HG02938 (cell line): Measurements from ENCODE around the gene PARP8.

Source experiments
- ATAC-seq: cut with Tn5 transposase; IDR thresholded peaks from one replicate; pipeline ENCODE4 v1.9.1; 2021; ENCODE audit warnings: mild to moderate bottlenecking, moderate library complexity; ENCODE audit not compliant: unreplicated experiment

The PARP8 gene

GRCh38 chr5:50725800-50726474, 59.5 kb downstream of the PARP8 start:
- ATAC-seq, result no peak

DNA sequence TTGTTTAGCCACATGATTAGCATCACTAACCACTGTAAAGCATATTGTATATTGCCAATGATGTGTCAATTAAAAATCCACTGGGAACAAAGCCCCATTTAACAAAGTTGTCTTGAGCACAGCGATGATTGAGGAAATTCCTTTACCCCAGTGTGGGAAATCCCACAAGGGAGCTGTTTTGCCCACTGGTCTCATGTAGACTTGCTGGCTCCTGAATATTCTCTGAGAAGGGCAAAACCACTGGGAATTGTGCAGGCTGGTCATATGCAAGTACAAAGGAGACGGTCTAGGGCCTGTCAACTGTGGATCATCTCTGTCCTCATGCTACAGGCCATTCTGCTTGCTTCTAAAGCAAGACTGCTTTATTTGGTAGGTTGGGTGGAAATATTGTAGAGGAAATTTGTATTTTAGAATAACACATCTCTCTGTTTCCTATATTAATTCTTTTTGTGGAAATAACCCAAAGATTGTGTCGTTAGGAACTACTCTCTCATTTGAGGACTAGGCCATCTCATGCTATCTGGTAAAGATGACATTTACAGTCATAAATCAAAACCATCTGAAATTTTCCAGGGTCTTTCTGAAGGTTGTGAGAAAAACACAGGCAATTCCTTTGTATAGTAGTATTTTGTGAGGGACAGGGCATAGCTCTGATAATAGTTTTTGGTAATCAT, 60.2 kb downstream of the PARP8 start:
- ATAC-seq, result no peak

- no peak for ATAC-seq
These were observed 60.7 kb downstream of the PARP8 start for GRCh38 chr5:50727149-50727496.

DNA sequence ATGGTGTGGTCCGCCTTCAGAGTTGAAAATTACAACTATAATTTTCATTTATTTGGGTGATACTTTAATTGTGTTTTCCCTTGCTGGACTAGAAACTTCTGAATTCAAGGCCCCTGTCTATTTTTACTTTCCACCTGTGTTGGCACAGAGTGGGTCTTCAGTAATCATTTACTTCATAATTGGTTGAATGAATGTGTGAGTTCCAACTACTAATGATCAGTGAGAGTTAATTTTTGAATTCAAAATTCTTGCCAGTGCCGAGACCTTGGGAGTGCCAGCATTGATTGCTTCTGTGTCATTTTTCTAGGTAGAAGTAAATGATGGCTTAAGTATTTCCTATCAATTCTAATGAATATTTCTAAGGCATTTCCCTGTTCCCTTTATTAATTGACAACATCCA, 61.4 kb downstream of the PARP8 start:
- no peak for ATAC-seq

- ATAC-seq, result no peak
These were observed 63.9 kb downstream of the PARP8 start for GRCh38 chr5:50730336-50730735.

GRCh38 chr5:50730841-50731240, 64.4 kb downstream of the PARP8 start:
- no peak for ATAC-seq

GRCh38 chr5:50733741-50734140, 67.3 kb downstream of the PARP8 start:
- no peak for ATAC-seq

- no peak for ATAC-seq
These were observed 72.4 kb downstream of the PARP8 start for GRCh38 chr5:50738864-50739263.

DNA sequence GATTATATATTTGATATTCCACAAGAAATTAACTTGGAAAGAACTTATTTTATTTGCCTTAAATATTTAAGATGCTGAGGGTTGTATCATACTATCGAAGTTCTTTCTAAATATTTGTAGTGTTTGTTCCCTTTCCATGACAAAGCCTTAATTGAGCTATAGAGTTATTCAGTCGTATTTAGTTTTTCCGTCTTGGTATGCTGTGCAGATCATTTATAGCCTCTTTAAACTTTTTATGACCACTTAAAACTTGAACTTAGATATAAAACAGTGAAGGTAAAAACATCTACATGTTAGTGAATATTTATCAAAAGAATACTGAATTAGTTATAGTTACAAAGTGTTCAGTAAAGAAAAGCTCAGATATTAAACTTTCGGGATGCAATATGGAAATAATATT, 74.4 kb downstream of the PARP8 start:
- no peak for ATAC-seq

DNA sequence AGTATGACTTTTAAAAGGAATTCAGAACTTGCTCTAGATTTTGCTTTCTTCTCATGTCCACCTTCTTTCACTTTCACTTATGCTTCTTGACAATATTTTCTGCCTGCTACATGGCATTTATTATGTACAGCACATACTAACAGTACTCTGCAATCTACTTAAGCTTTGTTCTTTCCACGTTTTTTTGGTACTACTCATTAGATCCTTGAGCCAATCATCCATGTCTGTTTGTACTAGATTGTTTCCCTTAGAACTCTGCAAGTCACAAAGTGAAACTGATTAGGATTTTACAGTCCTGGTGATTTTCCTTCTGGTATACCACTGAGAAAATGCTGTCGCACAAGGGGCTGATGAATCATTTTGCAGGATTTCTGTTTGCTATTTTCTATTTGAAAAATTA, 78.3 kb downstream of the PARP8 start:
- ATAC-seq, result peak; percentile 59

DNA sequence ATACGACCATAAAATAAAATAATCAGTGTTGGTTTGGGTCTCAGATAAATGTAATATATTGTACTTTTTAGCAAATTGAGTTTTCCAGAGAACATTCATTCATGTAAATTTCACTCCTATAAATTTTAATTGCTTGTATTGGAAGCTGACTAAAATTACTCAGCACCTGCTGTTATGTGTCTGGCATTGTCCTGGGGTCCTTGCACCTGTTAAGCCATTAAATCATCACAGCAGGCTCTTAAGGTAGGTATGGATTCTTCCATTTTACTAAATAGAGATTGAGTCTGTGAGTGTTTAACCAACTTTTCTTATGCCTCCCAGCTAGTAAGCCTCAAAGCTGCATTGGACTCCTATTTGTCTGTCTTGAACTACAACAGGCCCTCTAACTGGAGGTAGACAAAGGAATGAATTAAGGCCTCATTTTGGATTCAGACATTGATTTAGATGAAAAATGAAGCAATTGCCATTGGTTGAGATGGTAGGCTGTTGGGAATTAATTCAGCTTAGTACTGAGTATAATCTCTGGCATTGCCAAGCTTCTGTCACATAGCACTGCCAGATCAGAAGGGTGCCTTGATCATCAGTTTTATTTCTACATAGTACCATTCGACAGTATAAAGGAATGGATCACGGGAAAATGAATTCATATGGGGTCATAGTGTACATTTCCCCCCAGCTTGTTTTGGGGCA, 78.9 kb downstream of the PARP8 start:
- no peak for ATAC-seq

GRCh38 chr5:50749181-50749580, 82.7 kb downstream of the PARP8 start:
- no peak for ATAC-seq

GRCh38 chr5:50749873-50750272, 83.4 kb downstream of the PARP8 start:
- no peak for ATAC-seq

DNA sequence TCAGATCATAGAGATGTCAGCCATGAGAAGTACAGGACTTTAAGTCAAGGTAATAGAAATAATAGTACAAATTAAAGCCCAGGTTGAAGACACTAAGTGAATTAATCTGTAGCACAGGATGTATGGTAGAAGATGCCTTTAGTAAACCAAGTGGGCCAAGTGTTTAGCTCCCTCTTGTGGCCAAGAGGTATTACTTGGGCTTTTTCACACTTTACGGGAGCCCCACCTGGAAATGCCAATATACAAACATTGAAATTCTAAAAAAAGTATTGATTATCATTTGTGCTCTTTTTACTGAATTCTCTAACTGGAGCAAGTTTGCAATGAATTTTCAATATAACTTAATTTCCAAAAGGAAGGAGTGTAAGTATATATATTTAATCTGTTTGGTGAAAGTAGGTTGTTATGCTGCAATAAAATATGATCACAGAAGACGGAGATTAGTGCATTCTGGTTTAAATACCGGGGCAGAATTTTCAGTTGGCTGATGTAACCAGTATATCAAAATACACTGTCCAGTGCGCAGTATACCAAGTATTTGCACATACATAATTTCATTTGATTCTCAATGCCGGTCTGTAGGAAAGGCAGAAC, 84.7 kb downstream of the PARP8 start:
- peak; percentile 94 for ATAC-seq

DNA sequence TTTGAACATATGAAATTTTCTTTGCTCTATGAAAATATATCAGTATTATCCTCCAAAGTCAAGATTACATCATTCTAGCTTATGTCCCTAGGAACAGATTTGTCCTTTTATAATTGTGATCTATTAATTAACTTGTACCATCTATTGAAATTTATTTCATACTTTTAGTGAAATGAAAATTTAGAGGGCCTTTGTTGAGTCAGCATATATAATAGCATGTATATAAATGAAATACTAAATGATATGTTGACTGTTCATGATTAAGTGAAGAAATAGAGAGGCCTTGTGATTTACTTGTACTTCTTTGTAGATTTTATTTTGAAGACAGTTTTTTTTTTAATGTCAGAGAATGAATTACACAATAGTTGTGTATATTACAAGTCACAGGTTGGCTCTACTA, 86.4 kb downstream of the PARP8 start:
- ATAC-seq, result no peak

DNA sequence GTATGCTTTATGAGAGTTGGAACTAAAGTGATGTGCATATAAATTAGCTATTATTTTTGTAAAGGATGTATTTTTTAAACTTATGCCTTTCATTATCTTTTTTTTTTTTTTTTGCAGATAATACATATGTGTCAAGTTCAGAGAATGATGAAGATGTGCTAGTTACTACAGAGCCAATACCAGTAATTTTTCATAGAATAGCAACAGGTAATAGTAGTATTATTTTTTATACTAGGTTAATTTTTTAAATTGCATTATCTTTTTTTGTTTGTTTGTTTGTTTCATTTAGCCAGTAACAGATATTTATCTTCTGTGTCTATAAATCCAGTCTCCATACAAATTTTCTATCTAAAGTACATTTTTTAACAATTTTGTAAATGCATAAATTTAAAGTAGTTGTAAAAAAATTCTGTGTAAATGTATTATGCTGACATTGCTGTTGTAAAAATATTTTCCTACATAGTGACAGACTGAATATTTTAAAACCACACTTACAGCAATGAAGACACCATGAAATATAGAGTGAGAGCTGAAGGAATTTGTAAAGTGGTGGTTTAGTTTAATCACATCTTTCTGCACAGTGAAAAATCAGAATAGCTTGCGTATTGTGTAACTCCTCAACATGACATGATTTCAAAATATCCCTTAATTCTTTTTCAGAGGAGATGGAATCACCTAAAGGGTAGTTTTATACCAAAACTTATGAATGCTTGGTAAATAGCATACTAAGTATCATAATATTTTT, 93.3 kb downstream of the PARP8 start:
- ATAC-seq, result no peak

DNA sequence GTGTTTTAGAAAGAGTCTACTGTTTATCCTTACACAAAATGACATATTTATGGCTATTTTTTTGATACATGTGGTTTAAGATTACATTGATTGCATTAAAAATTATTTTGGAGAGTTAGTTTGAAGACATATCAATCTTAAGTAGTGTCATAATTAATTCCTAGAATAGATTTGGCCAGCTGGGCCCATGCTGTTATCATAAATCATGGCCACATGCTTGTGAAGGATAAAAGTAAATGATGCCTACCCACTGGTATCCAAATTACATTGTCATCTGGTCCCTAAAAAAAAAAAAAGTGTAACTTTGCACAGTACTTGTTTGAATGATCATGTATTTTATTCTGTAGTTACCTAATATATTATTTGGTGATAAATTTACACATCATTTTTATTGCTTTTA, 96.9 kb downstream of the PARP8 start:
- ATAC-seq, result no peak

DNA sequence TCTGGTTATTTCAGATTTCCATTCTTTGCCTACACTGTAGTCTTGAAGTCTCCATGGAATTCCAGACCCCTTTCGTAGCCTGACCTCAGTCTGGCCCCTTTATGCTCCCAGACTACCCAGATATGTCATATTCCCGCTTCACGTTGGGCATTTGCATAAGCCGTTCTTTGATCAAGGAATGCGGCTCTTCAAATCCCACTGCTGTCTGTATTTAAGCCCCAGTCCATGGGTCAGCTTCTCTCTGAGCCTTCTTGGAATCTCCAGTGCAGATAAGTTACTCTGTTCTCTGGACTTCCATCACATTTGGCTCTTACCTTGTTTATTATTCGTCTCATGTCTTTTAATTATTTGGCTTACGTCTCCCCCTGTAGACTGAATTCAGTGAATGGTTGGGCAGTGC, 97.4 kb downstream of the PARP8 start:
- ATAC-seq, result no peak

GRCh38 chr5:50766042-50766441, 99.6 kb downstream of the PARP8 start:
- no peak for ATAC-seq

DNA sequence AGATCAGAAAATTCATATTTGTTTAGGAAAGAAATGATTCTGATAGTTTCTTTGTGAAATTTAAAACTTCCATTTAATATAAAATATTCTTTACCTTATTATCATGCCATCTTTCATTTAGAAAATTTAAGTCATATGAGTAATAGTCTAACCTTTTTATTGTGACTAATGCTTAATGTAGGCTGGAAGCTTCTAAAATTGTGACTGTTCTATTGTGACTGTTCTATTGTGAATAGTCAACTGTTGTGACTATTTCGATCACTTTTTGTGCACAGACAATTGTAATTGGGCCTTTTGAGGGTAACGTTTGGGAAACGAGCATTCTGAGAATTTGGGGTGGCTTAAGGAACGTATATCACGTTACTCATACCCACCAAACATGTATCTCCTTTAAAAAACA, 100.0 kb downstream of the PARP8 start:
- ATAC-seq, result no peak

- no peak for ATAC-seq
These were observed 100.5 kb downstream of the PARP8 start for GRCh38 chr5:50766967-50767366.
